Gastroesophageal sphincter (tissue), 4 donors: Measurements from ENCODE around the gene SEPTIN2. TPM values are rescaled to one million over a fixed set of nuclear protein-coding genes. Genes with fewer than 3 reads are reported as not detected.
"Not testable (repeated sequence)": the region's sequence is repeated elsewhere in the genome, so short reads cannot be mapped to it uniquely, and the experiment has no call there.

Experiments
- ATAC-seq: fragments of 150-250 bp; one replicate; pipeline ENCODE4 v1.9.1; 2016; ENCODE audit warnings: mild to moderate bottlenecking, moderate library complexity
- H3K27ac ChIP-seq, 4 donors: fragments of 200-600 bp; sonication (generic) in 3 of 4; 1 replicate in 3 of 4; 2 replicates in 1 of 4; pipeline ENCODE4 v1.5.1; 2016 to 2019
- H3K27me3 ChIP-seq: fragments of 200-600 bp; sonication (generic); one replicate; pipeline ENCODE4 v1.5.1; 2019
- H3K36me3 ChIP-seq, 2 donors: fragments of 200-600 bp; sonication (generic); one replicate each; pipeline ENCODE4 v1.5.1; 2019; ENCODE audit warnings: control low read depth in 1 of 2
- H3K4me1 ChIP-seq, 3 donors: fragments of 200-600 bp; sonication (generic); 1 replicate in 2 of 3; 2 replicates in 1 of 3; pipeline ENCODE4 v1.5.1; 2016 to 2019; ENCODE audit warnings: control low read depth in 2 of 3
- H3K4me3 ChIP-seq, 2 donors: fragments of 200-600 bp; sonication (generic); one replicate each; pipeline ENCODE4 v1.5.1; 2019; ENCODE audit warnings: mild to moderate bottlenecking in 1 of 2, moderate library complexity in 1 of 2
- H3K9me3 ChIP-seq, 3 donors: fragments of 200-600 bp; sonication (generic); one replicate each; pipeline ENCODE4 v1.5.1; 2017 to 2019; ENCODE audit warnings: control low read depth in 2 of 3
- EP300 ChIP-seq: sonication (generic); formaldehyde crosslinking; IDR thresholded peaks from one replicate; pipeline ENCODE4 v1.6.1; 2017; ENCODE audit warnings: antibody characterized with exemption, mild to moderate bottlenecking
- POLR2A ChIP-seq, 2 donors: fragments of 450-650 bp; IDR thresholded peaks; one replicate each; pipeline ENCODE4 v1.6.1; 2017; ENCODE audit warnings: antibody characterized with exemption in 2 of 2, mild to moderate bottlenecking in 2 of 2, moderate library complexity in 1 of 2
- POLR2AphosphoS5 ChIP-seq: sonication (generic); formaldehyde crosslinking; IDR thresholded peaks from one replicate; pipeline ENCODE4 v1.6.1; 2017; ENCODE audit warnings: antibody characterized with exemption
- WGBS, 2 donors: methylation state at CpG; one replicate each; pipeline ENCODE4 v1.1.5; 2018; ENCODE audit warnings: low coverage in 1 of 2; 5-methylcytosine and 5-hydroxymethylcytosine counted together
- total RNA-seq, 4 donors: library from RNA; depleted of rRNA; stranded (reverse); fragments of >200 nt; gene quantifications; one replicate each; pipeline ENCODE4 v1.1.0, GENCODE V29; 2016
- TF ChIP-seq, protein P1 (sequence below), 4 experiments: fragments of 200-600 bp in 2 of 4; fragments of 450-650 bp in 2 of 4; sonication (generic) in 1 of 4; IDR thresholded peaks; one replicate each; pipeline ENCODE4 v1.5.1; 2017 to 2019; ENCODE audit warnings: antibody characterized with exemption in 4 of 4, mild to moderate bottlenecking in 2 of 4, moderate library complexity in 2 of 4

SEPTIN2 gene
- total RNA-seq, 4 donors from 2014 or later = 317 to 360 (median 330) TPM

DNA sequence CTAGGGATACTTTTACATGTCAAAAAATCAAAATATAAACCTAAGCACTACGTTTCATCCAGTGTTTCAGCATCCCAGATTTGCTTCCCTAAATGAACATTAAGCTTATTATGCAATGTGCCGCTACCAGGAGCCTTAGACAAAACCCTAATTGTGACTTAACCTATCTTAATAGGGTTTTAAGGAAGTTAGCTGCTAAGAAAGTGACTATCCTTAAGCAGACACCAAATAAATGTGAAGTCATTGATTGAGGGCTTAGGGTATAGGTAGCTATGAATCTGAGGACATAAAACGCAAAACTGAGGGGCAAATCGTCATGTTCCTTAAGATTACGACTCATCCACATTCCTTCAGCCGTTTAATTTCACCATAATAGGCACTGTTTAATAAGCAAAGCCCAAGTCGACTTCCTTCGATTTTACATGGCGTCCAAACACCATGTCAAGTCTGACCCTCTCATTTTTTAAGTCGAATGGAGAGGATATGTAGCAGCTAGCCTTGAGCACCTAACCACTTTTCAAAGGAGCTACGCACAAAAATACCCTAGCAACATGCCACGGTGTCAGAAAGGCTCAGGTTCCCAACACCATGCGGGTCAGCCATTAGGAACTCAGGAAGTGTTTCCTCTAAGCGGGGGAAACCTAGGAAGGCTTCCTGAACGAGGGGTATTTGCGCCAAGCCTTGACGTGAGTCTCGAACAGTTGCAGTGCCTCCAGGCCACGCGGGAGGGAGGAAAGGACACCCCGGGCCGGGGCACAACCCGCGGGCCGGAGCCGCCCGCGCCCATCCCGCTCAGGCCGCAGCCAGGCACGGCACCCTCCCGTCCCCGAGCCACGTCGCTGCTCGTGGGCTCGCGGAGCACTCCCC, 1.3 kb upstream of the SEPTIN2 start:
- whole genome bisulfite sequencing, 2 donors = 7 to 21% methylated on average over 6 to 25 of the region's 38 CpGs
- H3K4me3 ChIP-seq = peak overlapping the region; percentile 82 to 94
- no peaks in the 10 kb centered on the region for H3K36me3 ChIP-seq
- H3K27ac ChIP-seq = peak overlapping the region; percentile 89 to 99 (median 97)
- no peaks in the 10 kb centered on the region for H3K9me3 ChIP-seq
- no peak for TF ChIP-seq POLR2A (IDR thresholded peaks at IDR 0.05)
- TF ChIP-seq, protein P1, sequence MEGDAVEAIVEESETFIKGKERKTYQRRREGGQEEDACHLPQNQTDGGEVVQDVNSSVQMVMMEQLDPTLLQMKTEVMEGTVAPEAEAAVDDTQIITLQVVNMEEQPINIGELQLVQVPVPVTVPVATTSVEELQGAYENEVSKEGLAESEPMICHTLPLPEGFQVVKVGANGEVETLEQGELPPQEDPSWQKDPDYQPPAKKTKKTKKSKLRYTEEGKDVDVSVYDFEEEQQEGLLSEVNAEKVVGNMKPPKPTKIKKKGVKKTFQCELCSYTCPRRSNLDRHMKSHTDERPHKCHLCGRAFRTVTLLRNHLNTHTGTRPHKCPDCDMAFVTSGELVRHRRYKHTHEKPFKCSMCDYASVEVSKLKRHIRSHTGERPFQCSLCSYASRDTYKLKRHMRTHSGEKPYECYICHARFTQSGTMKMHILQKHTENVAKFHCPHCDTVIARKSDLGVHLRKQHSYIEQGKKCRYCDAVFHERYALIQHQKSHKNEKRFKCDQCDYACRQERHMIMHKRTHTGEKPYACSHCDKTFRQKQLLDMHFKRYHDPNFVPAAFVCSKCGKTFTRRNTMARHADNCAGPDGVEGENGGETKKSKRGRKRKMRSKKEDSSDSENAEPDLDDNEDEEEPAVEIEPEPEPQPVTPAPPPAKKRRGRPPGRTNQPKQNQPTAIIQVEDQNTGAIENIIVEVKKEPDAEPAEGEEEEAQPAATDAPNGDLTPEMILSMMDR (IDR thresholded peaks at IDR 0.05) = peak in 1 of 4 experiments; percentile 30
- no peak for TF ChIP-seq POLR2AphosphoS5
- TF ChIP-seq EP300 = no peak
- no peaks in the 10 kb centered on the region for H3K27me3 ChIP-seq
- H3K4me1 ChIP-seq = peaks cover 5 to 75% (median 15%) of the 10 kb centered on the region in 3 donors
- no peak for ATAC-seq

DNA sequence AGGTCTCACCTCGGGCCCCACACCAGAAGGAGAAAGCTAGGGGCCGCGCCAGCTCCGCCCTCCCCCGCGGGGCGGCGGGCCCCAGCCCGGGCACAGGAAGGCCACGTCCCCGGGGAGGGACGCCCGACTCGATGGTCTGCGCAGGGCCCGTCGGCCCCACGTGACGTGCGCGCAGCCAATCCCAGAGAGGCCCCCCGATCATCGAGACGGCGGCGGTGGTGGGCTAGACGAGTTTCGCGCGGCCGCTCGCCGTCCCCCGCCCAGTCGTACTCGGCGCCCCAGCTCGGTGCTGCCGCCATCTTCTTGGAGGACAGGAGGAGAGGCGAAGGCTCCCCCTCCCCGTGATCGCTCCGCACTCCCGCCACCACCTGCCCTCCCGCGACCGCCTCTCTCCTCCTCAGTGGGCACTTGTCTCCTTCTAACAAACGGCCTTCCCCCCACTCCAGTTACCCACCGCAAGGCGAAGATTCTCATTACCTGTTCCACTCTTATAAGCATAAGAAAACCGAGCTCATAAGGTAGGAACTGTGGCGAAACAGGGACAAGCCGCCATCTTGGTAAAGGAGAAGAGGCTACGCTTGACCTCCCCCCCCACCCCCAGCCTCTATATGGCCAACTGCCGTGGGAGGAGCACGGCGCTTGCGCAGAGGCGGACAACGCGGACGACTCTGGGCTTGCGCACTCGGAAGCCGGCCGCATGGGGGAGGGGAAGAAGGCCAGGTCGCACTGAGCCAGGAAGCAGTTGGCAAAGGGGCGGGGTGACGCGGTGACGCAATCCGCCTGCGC, 439 bp upstream of the SEPTIN2 start, which contains the start of gene HDLBP:
TSS of gene HDLBP (minus strand) at position 580 of the 786 bp plus-strand sequence. CDS start 48,803 bp downstream, outside the sequence.
- ATAC-seq = peak; percentile 96

GRCh38 chr2:241316825-241317224, 1.1 kb downstream of the SEPTIN2 start:
- TF ChIP-seq EP300 = no peak
- no peak for TF ChIP-seq POLR2AphosphoS5
- TF ChIP-seq POLR2A (IDR thresholded peaks at IDR 0.05) = no peak
- TF ChIP-seq, protein P1 (IDR thresholded peaks at IDR 0.05) = no peak
- ATAC-seq = no peak
- Histone ChIP-seq H3K9me3 (no peaks in the 10 kb centered on the region), H3K4me1 (peaks cover 6 to 77% (median 33%) of the 10 kb centered on the region in 3 donors), H3K36me3 (no peaks in the 10 kb centered on the region), H3K4me3 (peak overlapping the region; percentile 54 to 94), H3K27ac (peak overlapping the region; percentile 82 to 99 (median 97)), H3K27me3 (no peaks in the 10 kb centered on the region)
- 4 to 9% methylated on average over 4 of the region's 4 CpGs for whole genome bisulfite sequencing, 2 donors

More for the DNA sequence above, 439 bp upstream of the SEPTIN2 start, which contains the start of gene HDLBP:
- TF ChIP-seq, protein P1 (IDR thresholded peaks at IDR 0.05) = peak in 1 of 4 experiments; percentile 38
- peak; percentile 71 for TF ChIP-seq POLR2AphosphoS5
- peak; percentile 74 to 82 for TF ChIP-seq POLR2A (IDR thresholded peaks at IDR 0.05)
- TF ChIP-seq EP300 = no peak
- peaks cover 5 to 77% (median 20%) of the 10 kb centered on the region in 3 donors for H3K4me1 ChIP-seq
- 0% methylated on average over 2 of the region's 73 CpGs; no CpG with 5 or more reads in 1 of the 2 donors for WGBS, 2 donors
- H3K36me3 ChIP-seq = no peaks in the 10 kb centered on the region
- H3K27me3 ChIP-seq = no peaks in the 10 kb centered on the region
- H3K4me3 ChIP-seq = peak within 1 kb of the TSS; percentile 82 to 94
- peak within 1 kb of the TSS; percentile 89 to 99 (median 97) for H3K27ac ChIP-seq
- no peaks in the 10 kb centered on the region for H3K9me3 ChIP-seq

- Histone ChIP-seq H3K36me3 (no peaks in the 10 kb centered on the region), H3K9me3 (no peaks in the 10 kb centered on the region), H3K4me3 (peak overlapping the region in 1 of 2 donors; percentile 94), H3K4me1 (peaks cover 7 to 82% (median 36%) of the 10 kb centered on the region in 3 donors), H3K27me3 (no peaks in the 10 kb centered on the region), H3K27ac (peak overlapping the region in 3 of 4 donors; percentile 95 to 99 (median 99))
- WGBS, 2 donors = 27 to 28% methylated on average over 3 to 4 of the region's 4 CpGs
- no peak for ATAC-seq
- TF ChIP-seq POLR2AphosphoS5 = no peak
- TF ChIP-seq EP300 = no peak
- TF ChIP-seq POLR2A (IDR thresholded peaks at IDR 0.05) = no peak
Measured at GRCh38 chr2:241317391-241317790, 1.7 kb downstream of the SEPTIN2 start.

DNA sequence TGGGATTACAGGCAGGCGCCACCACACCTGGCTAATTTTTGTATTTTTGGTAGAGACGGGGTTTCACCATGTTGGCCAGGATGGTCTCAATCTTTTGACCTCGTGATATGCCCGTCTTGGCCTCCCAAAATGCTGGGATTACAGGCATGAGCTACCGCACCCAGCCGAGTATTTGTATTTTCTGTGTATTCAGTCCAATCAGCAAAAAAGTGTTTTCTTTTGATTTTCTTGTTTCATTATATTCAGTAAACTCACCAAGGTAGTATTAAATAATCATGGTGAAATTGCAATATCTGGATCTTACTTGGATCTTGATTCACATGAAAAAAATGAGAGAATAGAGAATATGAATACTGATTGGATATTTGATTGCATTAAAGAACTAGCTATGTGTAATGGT, 3.1 kb downstream of the SEPTIN2 start:
- 77 to 86% methylated on average over 5 of the region's 6 CpGs for WGBS, 2 donors
- not testable (repeated sequence) for ATAC-seq

More for the DNA sequence above, 3.1 kb downstream of the SEPTIN2 start:
- not testable (repeated sequence) for H3K27me3 ChIP-seq, H3K27ac ChIP-seq, H3K9me3 ChIP-seq, H3K36me3 ChIP-seq, H3K4me3 ChIP-seq
- H3K4me1 ChIP-seq = peaks cover 7 to 84% (median 36%) of the 10 kb centered on the region in 3 donors
